Loucy (cell line): ENCODE data around the gene COMMD1.
A peak's percentile ranks its signal among the peaks of the same experiment; 100 is the strongest.

Experiments
- H2AFZ ChIP-seq: fragments of 200-600 bp; sonication (generic); 2 replicates; pipeline ENCODE4 v1.6.0; 2016; ENCODE audit warnings: antibody characterized with exemption, mild to moderate bottlenecking, low read length, moderate library complexity
- H3F3A ChIP-seq: fragments of 200-600 bp; 2 replicates; pipeline ENCODE4 v1.6.0; 2016; ENCODE audit warnings: antibody characterized with exemption, low read depth, mild to moderate bottlenecking
- H3K27me3 ChIP-seq: fragments of 200-600 bp; sonication (generic); 2 replicates; pipeline ENCODE4 v1.6.1; 2014; ENCODE audit warnings: low read length, mild to moderate bottlenecking; ENCODE audit not compliant: insufficient read depth, poor library complexity, severe bottlenecking
- H3K36me3 ChIP-seq: fragments of 200-600 bp; sonication (generic); 2 replicates; pipeline ENCODE4 v1.6.1; 2016; ENCODE audit warnings: low read length; ENCODE audit not compliant: insufficient read depth
- H3K4me1 ChIP-seq: fragments of 200-600 bp; sonication (generic); 2 replicates; pipeline ENCODE4 v1.5.1; 2014; ENCODE audit warnings: low read length, mild to moderate bottlenecking; ENCODE audit not compliant: insufficient read depth, poor library complexity, severe bottlenecking
- H3K4me2 ChIP-seq: fragments of 200-600 bp; sonication (generic); 2 replicates; pipeline ENCODE4 v1.6.0; 2014; ENCODE audit warnings: antibody characterized with exemption, low read length, low read depth, mild to moderate bottlenecking; ENCODE audit not compliant: poor library complexity, severe bottlenecking
- H3K4me3 ChIP-seq: fragments of 200-600 bp; sonication (generic); 2 replicates; pipeline ENCODE4 v1.5.1; 2014; ENCODE audit warnings: low read length, mild to moderate bottlenecking, mixed read lengths; ENCODE audit not compliant: poor library complexity, severe bottlenecking
- H3K79me2 ChIP-seq: fragments of 200-600 bp; sonication (generic); 2 replicates; pipeline ENCODE4 v1.6.1; 2014; ENCODE audit warnings: low read length; ENCODE audit not compliant: insufficient read depth
- H3K9ac ChIP-seq: fragments of 200-600 bp; sonication (generic); 2 replicates; pipeline ENCODE4 v1.6.0; 2014; ENCODE audit warnings: mild to moderate bottlenecking, low read depth, low read length, moderate library complexity; ENCODE audit not compliant: poor library complexity, severe bottlenecking
- H3K9me2 ChIP-seq: fragments of 200-600 bp; sonication (generic); replicated peaks from 2 replicates; pipeline ENCODE4 v1.6.1; 2016; ENCODE audit warnings: low read depth, low read length, mixed read lengths
- H3K9me3 ChIP-seq: fragments of 200-600 bp; sonication (generic); 2 replicates; pipeline ENCODE4 v1.6.1; 2014; ENCODE audit warnings: mild to moderate bottlenecking, antibody characterized with exemption, low read length, low read depth; ENCODE audit not compliant: insufficient read depth
- H4K20me1 ChIP-seq: fragments of 200-600 bp; sonication (generic); 2 replicates; pipeline ENCODE4 v1.6.0; 2014; ENCODE audit warnings: antibody characterized with exemption, low read length, mild to moderate bottlenecking; ENCODE audit not compliant: insufficient read depth, poor library complexity, severe bottlenecking
- EZH2phosphoT487 ChIP-seq: fragments of 200-600 bp; IDR thresholded peaks from 2 replicates; pipeline ENCODE4 v1.6.1; 2018; ENCODE audit warnings: antibody characterized with exemption, mild to moderate bottlenecking, moderate library complexity, borderline replicate concordance
- TF ChIP-seq, protein P1 (sequence below): fragments of 200-600 bp; sonication (generic); conservative IDR thresholded peaks from 2 replicates; pipeline ENCODE4 v1.5.1; 2014; ENCODE audit warnings: mild to moderate bottlenecking, antibody characterized with exemption, low read length

COMMD1 gene

DNA sequence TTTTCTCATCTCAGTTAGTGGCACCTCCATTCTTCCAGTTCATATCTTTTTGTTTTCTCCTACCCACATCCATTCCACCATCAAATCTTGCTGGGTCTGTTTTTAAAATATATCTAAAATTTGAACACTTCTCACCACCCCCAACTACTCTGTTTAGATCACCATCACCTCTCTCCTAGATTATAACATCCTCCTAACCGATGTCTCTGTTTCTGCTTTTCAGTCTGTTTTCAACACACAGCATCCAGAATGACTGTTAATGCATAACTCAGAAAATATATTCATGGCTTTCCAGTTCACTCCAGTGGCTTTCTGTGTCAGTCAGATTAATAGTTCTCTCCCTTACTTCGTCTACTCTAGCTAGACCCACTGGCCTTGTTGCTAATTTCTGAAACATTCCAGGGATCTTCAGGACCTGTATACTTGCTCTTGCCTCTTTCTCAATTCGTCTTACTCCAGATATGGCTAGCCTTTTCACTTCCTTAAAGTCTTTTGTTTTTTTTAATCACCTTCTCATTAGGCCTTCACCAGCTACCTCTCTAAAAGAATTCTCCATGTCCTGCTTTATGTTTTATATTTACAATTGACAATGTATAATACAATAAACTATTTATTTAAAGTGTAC, 105.3 kb downstream of the COMMD1 start:
- Histone ChIP-seq H3K9me2 (no peaks in the 10 kb centered on the region), H3K36me3 (no peaks in the 10 kb centered on the region), H4K20me1 (no peaks in the 10 kb centered on the region), H2AFZ (0 out of 2 replicates have a peak overlapping the region, but pooled peaks have one; percentile 10), H3K27me3 (no peaks in the 10 kb centered on the region), H3F3A (no peaks in the 10 kb centered on the region), H3K9me3 (no peaks in the 10 kb centered on the region), H3K4me3 (no peak overlapping the region), H3K4me1 (peaks cover 17% of the 10 kb centered on the region), H3K4me2 (no peak overlapping the region), H3K79me2 (no peaks in the 10 kb centered on the region), H3K9ac (no peak overlapping the region)
- TF ChIP-seq EZH2phosphoT487 = no peak
- TF ChIP-seq, protein P1, sequence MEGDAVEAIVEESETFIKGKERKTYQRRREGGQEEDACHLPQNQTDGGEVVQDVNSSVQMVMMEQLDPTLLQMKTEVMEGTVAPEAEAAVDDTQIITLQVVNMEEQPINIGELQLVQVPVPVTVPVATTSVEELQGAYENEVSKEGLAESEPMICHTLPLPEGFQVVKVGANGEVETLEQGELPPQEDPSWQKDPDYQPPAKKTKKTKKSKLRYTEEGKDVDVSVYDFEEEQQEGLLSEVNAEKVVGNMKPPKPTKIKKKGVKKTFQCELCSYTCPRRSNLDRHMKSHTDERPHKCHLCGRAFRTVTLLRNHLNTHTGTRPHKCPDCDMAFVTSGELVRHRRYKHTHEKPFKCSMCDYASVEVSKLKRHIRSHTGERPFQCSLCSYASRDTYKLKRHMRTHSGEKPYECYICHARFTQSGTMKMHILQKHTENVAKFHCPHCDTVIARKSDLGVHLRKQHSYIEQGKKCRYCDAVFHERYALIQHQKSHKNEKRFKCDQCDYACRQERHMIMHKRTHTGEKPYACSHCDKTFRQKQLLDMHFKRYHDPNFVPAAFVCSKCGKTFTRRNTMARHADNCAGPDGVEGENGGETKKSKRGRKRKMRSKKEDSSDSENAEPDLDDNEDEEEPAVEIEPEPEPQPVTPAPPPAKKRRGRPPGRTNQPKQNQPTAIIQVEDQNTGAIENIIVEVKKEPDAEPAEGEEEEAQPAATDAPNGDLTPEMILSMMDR = no peak

DNA sequence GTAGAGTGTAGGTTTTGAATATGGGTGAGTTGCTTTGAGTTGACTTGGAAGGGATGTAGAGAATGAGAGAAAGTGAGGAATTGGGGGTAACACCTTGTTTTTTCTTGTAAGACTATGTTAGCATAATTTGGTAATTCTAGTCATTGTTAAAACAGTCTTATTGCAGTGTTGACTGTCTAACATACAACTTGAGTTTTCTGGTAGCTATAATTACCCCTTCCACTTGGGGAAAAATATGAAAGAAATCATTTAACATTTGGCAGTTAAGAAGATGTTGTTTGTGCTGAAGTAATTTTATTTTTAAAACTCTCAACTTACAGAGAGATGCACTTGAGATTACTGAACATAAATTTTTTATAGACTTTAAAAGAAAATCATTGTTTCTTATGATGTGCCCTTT, 108.2 kb downstream of the COMMD1 start:
- no peak overlapping the region for H3K4me2 ChIP-seq
- H3K9me2 ChIP-seq = no peaks in the 10 kb centered on the region
- H3F3A ChIP-seq = no peaks in the 10 kb centered on the region
- H4K20me1 ChIP-seq = no peaks in the 10 kb centered on the region
- no peak for TF ChIP-seq EZH2phosphoT487
- TF ChIP-seq, protein P1 = no peak
- no peak overlapping the region for H3K4me3 ChIP-seq
- H3K36me3 ChIP-seq = no peaks in the 10 kb centered on the region
- H3K9ac ChIP-seq = no peak overlapping the region
- no peaks in the 10 kb centered on the region for H3K9me3 ChIP-seq
- H2AFZ ChIP-seq = no peak overlapping the region
- H3K79me2 ChIP-seq = no peaks in the 10 kb centered on the region; the same call in 1 of the 2 replicates
- peaks cover 26% of the 10 kb centered on the region for H3K4me1 ChIP-seq
- no peaks in the 10 kb centered on the region for H3K27me3 ChIP-seq

DNA sequence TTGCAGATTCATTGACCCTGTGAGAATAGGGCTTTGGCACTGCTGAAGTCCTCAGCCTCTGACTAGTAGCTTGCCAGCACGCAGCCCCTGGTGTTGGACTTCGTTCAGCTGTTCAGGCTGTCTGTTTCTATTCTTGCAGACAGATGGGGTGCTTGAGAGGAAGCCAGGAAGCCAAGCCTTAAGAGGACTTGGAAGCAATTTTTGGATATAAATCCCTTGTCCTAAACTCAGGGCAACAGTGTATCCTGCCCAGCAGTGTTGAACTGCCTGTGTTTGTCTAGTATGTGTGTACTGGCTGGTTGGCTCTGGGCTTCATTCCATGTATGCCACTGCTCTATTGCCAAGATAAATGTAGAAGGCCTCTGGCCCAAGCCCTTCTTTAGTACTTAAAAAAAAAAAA, 108.6 kb downstream of the COMMD1 start:
- Histone ChIP-seq H3K9me2 (no peaks in the 10 kb centered on the region), H3F3A (no peaks in the 10 kb centered on the region), H3K27me3 (no peaks in the 10 kb centered on the region), H4K20me1 (no peaks in the 10 kb centered on the region), H3K4me3 (no peak overlapping the region), H3K79me2 (no peaks in the 10 kb centered on the region; the same call in 1 of the 2 replicates), H3K9me3 (no peaks in the 10 kb centered on the region), H3K9ac (no peak overlapping the region), H3K36me3 (no peaks in the 10 kb centered on the region), H3K4me1 (peaks cover 26% of the 10 kb centered on the region), H3K4me2 (no peak overlapping the region), H2AFZ (no peak overlapping the region)
- TF ChIP-seq, protein P1 = peak; percentile 20; the same call in 1 of the 2 replicates
- no peak for TF ChIP-seq EZH2phosphoT487
